Effector CD8-positive, alpha-beta T cell (primary cell): ENCODE measurements around the gene RHBDF2.

Experiments
- DNase-seq: peaks from one replicate; lab custom pipeline; 2025; lab: John Stamatoyannopoulos, UW

RHBDF2 gene

DNA sequence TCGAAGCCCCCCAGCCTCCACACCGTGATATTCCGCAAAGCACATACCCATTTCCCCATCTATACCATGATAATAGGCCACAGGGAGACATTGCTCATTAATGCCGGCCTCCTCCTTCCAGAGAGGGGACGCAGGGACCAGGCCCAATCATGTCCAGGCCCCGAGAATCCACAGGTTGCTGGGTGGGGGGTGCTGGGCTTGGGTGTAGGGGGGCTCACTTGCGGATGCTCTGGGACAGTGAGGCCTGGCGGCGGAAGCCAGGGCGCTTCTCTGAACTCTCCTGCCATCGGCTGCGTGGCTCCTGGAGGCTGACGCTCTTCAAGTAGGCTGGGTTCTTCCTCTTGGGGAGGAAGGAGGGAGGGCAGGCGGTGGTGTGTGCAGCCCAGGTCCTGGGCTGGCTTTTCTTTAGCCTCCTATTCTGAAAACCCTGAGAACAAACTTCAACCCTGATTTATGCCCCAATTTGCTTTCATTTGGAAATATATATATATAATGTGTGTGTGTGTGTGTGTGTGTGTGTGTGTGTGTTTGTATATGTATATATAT, 21.6 kb downstream of the RHBDF2 start:
- no peak for DNase-seq

DNA sequence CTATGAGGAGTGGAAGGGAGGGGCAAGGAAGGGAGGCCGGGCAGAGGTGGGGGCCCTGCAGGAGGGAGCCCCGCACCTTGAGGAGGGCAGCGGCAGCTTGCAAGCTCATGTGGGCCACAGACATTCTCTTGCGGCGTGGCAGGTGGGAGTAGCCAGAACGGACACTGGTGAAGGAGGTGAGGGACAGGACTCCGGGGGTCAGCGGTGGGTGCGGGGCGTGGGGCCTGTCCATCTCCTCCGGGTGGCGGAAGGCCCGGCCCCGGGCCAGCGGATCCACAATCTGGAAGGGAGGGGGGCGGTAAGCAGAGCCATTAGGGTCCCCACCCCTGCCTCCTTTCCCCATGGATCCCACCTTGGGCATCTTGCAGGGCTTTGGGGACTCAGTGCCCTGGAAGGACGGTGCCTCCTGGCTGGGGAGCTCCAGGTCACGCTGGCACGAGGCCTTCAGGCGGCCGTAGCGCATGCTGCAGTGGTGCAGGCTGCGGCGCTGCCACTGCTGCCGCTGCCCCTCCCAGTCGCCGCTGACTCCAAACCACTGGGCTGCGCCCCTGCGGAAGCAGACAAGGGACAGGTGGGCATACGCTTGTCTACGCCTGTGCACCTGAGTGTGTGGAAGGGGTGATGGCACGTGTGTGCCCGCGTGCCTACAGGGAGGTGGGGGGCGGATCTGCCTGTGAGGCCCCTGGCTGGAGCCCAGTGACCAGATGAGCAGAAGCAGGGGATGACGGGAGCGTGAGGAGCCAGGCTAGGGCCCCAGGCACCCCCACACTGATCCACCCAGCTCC, 22.3 kb downstream of the RHBDF2 start:
- no peak for DNase-seq

DNA sequence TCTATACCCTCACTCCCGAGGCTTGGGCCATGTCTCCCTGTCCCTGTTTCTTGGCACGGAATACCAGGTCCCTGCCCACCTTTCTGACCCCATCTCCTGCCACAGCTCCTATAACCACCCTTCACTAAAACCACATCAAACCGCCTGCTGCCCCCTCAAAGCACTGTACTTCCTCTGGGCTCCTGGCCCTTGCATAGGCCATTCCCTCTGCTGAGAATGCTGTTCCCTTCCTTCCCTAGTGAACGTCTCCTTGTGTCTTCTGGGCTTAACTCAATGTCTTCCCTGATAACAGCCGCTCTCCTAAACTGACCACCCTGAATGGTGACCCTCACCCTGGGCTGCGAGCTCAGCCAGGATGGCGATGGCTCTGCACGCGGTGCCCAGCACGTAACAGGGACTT, 23.1 kb downstream of the RHBDF2 start:
- DNase-seq = no peak

DNA sequence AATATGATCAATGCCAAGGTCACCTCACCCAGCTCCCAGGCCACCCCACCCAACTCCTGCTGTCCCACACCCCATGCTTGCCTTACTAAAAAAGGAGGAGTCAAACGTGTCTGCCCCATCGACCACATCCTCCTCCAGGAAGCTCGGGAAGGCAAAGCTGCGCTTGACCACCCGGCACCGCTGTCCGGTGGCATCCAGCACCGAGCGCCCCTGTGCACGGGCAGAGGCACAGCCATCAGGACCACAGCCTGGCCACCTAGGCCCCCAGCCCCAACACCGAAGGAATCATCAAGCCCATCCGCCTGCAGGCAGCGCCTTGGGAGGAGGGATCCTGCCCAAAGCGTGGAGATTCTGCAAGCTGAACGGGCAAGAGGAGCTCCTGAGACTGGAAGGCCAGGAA, 23.6 kb downstream of the RHBDF2 start:
- no peak for DNase-seq

DNA sequence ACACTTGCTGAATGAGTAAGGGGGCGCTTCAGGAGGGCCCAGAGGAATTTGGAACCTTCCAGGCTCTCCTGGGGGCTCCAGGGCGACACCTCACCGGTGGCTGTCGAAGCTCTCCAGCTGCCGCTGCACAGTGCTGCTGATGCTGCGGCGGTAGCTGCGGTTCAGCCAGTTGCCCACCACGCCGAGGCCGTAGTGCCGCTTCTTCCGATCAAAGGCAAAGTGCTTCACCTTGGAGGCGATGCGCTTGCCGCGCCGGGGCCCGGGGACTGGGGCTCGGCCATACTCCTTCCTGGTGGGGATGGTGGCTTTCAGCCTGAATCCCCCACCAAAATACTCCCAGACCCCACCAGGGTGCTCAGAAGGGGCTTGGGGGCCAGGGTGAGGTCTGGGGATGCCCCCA, 24.5 kb downstream of the RHBDF2 start:
- no peak for DNase-seq

DNA sequence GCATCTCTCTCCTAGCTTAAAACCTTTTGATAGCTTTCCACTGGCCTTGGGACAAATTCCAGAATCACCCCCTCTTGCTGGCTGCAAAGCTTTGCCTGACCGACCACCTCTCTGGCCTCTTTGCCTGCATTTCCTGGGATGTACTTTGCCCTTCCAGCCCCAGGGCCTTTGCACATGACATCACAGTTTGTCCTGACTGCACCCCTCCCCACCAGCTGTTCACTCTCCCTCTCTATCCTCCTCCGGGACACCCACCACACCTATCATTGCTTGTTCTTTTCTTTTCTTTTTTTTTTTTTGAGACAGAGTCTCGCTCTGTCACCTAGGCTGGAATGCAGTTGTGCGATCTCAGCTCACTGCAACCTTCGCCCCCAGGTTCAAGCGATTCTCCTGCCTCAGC, 25.9 kb downstream of the RHBDF2 start:
- no peak for DNase-seq

DNA sequence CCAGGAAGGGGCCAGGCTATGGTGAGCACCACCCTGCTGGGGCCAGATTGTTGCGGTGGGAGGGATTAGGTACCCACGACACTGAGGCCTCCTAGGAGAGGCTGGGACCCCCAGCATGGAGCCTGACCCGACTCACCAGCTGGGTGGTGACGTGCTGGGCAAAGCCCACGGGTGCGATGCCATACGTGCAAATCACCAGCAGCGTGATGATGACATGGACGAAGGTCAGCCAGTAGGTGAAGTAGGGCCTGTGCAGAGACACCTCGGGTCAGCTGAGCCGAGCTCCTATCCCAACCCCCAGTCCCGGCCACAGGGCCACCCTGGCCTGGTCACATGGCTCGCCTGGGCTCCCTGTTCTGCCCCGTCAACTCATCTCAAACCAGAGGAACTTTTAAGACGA, 26.3 kb downstream of the RHBDF2 start:
- no peak for DNase-seq

DNA sequence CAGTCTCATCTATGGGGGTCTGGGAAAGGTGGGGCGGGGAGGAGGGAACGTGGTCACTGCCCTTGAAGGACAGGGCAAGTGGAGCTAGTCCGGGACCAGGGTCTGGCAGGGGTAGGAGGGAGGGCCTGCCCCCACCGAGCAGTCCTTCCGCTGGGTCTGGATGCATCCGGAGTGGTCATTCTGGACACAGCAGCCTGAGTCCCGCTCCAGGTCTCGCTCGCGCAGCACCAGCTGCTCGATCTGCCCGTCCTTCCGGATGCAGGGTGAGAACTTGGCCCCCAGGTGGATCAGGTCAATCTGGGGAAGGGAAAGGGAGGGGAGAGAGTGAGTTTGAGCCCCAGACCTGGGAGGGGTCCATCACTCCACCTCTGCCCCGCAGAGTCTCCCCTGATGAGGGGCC, 27.0 kb downstream of the RHBDF2 start:
- DNase-seq = no peak

DNA sequence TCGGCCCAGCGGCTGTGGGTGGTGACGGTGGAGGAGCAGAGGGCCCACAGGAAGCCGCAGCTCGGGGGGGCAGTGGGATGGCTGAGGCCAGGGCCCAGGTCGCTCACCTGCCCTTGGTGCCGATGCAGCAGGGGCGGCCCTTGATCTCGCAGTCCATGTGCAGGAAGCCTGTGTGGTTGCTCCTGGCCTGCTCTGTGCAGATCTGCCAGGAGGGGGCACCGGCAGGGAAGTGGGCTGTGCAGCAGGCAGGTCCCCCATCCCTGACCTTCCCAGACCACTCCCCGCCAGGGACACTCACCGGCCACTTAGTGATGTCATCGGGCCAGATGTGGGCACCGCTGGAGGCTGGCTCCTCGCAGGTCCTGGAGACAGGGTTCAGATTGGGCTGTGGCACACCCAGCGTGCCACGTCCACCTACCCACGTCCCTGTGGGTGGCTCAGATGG, 27.7 kb downstream of the RHBDF2 start:
- no peak for DNase-seq

DNA sequence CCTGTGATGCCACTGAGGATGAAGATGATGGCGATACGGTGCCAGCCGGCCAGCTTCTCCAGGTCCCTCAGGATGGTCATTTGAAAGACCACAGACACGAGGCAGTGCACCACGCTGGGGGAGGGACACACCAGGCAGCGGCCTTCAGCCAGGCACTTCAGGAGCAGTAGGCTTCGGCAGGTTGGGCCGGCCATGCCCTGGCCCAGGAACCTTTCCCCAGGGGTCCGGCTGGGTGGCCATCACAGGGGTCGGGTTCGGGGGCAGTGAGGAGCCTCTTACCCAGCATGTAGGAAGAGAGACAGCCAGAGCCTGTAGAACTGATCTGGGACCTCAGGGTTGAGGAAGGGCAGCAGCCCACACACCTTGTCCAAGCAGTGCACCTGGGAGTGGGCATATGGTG, 28.5 kb downstream of the RHBDF2 start:
- no peak for DNase-seq

DNA sequence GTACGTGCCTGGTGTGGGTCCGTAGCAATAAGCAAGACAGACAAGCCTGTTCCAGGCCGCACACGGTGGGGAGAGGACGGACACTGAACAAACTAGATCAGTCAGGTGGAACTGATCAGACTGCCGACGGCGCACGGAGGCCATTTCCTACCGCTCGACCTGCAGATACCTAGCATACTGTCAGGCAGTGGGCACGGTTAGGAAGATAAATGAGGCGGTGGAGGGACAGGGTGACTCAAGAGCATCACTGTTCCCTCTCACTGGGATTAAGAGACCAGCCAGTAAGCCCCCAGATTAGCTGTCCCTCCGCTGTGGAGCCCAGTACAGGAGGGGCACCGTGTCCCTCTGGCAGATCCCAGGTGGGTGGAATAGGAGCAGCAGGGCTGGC, 29.0 kb downstream of the RHBDF2 start:
- DNase-seq = no peak

DNA sequence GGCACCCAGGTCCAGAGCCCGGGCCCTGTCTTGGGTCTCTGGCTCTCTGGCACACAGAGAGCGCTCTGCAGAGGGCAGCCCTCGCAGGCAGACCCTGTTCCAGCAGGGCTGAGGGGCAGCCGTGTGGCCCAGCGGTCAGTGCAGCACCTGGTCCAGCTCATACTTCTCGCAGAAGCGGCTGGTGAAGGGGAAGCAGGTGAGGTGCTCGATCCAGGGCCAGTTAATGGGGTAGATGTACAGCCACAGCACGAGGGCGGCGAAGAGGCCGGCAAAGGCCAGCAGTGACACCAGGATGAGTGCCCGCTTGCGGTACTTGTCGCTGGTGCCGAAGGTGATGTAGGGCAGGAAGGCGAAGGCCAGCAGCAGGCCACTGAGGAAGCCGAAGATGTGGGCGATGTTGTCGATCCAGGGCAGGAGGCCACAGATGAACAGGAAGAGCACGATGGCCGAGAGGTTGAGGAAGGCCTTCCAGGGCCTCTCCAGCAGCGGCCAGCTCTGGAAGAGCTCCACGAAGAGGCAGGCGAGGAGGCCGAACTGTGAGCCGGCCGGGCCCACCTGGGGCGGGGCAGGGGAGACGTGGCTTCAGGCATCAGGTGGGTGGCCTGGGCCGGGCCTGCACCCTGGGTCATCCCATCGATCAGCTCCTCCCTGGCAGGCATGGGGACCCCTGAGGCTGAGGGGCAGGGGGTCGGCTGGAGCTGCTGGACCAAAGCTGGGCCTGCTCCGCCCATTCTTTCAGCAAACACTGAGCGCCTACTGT, 29.5 kb downstream of the RHBDF2 start:
- no peak for DNase-seq

DNA sequence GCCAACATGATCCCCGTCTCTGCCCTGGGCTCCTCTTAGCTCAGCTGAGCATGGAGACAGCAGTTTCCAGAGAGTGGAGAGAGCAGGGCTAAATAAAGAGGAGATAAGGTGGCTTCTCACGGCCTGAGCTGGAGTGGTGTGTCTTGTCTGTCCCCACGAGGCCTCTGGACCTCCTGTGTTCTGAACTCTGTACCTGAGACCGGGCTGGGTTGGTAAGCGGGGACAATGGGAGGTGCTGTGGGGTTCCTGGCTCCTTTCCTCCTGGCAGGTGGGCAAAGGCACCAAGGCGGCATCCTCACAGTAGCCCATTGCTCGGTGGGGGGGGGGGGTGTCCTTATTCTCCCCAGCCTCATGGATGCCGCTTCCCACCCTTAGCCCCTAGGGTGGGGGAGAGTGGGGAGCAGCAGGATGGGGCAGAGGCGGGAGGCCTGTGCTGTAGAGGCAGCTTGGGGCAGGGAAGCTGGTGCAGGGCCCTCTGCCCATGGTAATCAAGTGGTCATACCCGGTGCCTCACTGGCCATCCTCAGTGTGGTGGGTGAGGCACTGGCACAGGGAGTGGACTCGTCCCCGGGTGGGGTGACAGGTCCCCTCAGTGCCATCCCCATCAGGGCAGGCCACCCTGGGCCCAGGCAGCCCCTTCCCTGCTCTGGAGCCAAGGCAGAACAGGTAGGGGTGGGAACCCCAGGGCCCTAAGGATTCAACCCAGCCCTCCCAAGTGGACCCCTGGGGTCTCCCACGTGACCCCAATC, 31.1 kb downstream of the RHBDF2 start:
- no peak for DNase-seq

DNA sequence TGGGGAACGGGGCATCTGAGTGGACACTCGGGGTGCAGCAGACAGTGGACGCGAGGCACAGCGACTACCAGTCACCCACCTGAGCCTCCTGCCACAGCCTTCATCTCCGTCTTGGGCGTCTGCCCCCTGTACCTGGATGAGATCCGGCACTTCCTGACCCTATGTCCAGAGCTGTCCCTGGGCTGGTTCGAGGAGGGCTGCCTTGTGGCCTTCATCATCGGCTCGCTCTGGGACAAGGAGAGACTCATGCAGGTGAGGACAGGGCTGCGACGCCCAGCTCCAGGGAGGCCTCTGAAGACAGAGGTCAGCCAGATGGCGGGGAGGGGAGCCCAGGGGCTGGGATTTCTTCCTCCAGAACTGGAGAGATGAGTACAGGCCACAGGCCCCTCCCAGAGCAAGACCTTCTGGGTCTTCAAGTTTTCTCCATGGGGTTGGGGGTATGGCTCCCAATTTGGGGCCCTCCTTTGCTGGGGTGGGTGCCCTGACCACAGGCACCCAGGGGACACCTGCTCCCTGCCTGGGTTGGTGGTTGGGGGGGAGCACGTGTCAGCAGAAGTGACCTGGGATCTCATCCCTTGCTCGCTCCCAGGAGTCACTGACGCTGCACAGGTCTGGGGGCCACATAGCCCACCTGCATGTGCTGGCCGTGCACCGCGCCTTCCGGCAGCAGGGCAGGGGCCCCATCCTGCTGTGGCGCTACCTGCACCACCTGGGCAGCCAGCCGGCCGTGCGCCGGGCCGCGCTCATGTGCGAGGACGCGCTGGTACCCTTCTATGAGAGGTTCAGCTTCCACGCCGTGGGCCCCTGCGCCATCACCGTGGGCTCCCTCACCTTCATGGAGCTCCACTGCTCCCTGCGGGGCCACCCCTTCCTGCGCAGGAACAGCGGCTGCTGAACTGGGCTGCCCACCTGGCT, 31.9 kb downstream of the RHBDF2 start:
- DNase-seq = no peak

DNA sequence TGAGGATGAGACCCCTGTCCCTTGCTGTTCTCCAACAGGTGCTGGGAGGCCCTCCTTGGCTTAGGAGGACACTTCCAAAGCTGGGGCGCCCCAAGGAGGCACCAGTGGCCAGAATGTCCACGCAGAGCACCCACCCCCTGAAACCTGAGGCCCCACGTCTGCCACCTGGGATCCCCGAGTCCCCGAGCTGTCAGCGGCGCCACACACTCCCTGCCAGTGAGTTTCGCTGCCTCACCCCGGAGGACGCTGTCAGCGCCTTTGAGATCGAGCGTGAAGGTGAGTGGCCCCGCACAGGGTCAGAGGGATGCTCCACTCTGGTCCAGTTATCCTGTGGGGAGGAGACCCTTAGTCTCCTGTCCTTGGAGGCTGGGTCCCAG, 32.6 kb downstream of the RHBDF2 start:
- DNase-seq = no peak

DNA sequence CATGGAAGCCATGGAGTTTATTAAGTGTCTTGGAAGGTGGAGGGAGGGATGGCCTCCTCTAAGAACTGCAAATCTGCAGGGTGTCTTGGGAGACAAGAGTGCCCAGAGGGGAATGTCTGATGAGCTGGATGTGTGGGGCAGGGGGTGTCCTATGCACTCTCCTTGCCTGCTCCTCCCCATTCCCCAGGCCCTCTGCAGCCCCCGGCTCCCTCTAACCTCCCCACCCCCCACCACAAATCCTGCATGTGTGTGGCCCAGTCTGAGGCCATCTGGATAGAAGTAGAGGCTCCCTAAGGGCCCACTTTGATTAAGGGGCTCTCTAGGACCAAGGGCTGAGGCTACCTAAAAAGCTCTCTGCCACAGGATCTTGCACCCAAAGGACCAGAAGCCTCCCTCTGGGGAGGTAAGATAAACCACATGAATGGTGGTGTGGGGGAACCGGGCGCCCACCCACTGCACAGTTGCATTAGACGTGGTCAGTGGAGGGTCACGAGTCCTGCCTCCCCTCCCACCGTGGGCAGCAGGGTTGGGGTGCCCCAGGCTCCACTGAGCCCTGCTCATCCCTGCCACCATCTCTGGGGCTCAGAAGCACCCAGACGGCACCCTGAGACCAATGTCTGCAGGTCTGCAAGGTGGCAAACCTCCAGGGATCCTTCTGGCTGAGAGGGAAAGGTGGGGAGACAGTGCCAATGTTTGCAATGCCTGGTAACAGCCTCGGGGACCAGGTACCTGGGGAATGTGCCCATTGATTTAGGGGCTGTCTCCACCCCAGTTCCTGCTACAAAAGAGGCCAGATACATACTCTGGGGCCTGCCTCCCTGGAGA, 33.2 kb downstream of the RHBDF2 start:
- no peak for DNase-seq

DNA sequence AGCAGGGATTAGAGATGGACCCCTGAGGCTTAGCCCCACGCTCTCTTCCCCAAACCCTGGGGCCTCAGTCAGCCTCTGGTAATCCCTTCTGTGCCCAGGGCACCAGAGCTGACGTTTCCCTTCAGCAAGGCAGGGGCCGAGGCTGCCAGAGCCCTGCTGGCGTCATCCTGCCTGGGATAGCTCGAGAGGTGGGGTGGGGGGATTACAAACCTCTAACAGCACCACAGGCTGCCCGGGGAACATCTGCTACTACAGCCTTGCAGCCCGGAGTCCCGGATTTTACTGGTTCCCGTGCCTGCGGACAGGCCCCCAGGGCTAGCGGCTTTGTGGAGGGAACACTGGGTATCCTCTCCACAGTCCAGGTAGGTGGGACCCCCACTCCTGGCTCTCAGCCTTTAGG, 33.9 kb downstream of the RHBDF2 start, which contains the start of gene AANAT:
Gene AANAT, plus strand, starts transcription at position 238 of the 400 bp plus-strand sequence. CDS start 1,144 bp downstream, outside the sequence.
- DNase-seq = no peak

DNA sequence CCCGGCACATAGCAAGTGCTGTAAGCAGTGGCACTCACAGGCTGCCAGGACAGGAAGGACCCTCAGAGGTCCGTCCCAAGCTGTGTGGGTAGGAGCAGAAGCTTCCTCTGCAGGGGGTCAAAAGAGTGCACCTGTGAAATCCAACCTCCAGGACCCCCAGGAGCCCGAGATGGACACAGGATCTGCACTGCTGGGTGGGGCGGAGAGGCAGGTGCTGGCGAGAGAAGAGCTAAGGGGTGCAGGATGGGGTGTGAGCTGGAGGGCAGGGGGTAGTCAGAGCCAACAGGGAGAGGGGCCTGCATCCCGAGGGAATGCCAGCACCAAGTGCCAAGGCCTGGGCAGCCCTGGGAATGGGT, 34.5 kb downstream of the RHBDF2 start:
- no peak for DNase-seq

DNA sequence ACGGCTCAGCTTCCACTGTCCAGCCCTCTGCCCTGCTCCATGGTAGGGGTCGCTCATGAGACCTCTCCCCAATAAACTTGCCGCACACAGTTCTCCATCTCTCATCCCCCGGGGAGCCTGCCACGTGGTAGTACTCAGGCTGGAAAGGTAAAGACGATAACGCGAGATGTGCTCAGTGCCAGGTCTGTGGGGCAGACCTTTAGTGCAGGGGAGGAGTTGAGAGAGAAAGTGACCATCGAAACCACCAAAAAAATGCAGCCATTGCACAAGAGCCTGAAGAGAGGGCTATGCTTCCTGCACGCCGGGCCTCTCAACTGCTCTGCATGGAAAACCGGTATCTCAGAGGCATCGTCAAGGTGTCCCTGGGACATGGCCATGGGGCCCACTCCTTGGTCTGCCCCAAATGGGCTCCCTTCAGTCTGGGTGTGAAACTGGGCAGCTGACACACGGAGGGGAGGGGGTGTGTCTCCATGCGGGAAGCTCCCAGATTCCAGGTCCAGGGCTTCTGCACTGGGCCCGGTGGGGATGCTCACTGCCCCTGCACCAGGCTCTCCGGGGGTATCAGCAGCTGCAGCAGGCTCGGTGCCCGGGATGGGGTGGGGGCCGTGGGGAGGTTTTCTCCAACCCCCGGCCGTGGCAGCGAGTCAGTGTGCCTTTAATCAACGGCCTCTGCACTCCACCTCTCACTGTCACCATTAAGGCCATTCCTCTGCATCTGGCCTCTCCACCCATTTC, 38.5 kb downstream of the RHBDF2 start:
- no peak for DNase-seq
